ENCODE data around the gene SCAMP4. TPM values are rescaled to one million over a fixed set of nuclear protein-coding genes. Genes with fewer than 3 reads are reported as not detected.

Gene SCAMP4
- total and polyA plus RNA-seq, 2 of the 13 experiments (the other 11 are each of a cell fraction or from before 2014, with no cell fraction given): 10.7 to 13.7 TPM

GRCh38 chr19:1970003-1970805 lies 65.0 kb downstream of the SCAMP4 start:
- no peak overlapping the region for H2AFZ ChIP-seq (ENCODE audit: low read length)
- intact Hi-C loops (cut with micrococcal nuclease; ENCODE audit: unreplicated experiment): no loop called here
- peaks cover 5% of the 10 kb centered on the region for H3K79me2 ChIP-seq (ENCODE audit: insufficient read depth, low read length)
- H3K4me1 ChIP-seq (ENCODE audit: insufficient read depth, low read length): no peaks in the 10 kb centered on the region
- no peaks in the 10 kb centered on the region for H3K27me3 ChIP-seq (ENCODE audit: control insufficient read depth in 1 of 2, insufficient read depth in 2 of 2, low read length in 2 of 2)
- H3K9ac ChIP-seq (ENCODE audit: insufficient read depth, low read depth, low read length): no peak overlapping the region
- DNase-seq (ENCODE audit: low spot score) (no peak), FAIRE-seq (no peak), ATAC-seq (no peak)
- in situ Hi-C loops (cut with HindIII; ENCODE audit: extremely low pct_ligation_motif_present, low pct_unique_long_range_greater_than_20kb): no loop called here
- WGBS (ENCODE audit: low lambda C conversion rate): 96% methylated on average over 14 of the region's 38 CpGs
- no peak overlapping the region for H3K27ac ChIP-seq (ENCODE audit: extremely low read length, insufficient read depth, low read length)
- no TSS peak for BruUV-seq (replicated peaks)
- H3K4me3 ChIP-seq (replicated peaks in 1 of 3; ENCODE audit: insufficient read depth in 1 of 3, low read depth in 2 of 3, low read length in 3 of 3): no peak overlapping the region
- peaks cover 9 to 26% of the 10 kb centered on the region in 2 experiments for H3K36me3 ChIP-seq (replicated peaks in 1 of 2; ENCODE audit: control insufficient read depth in 1 of 2, insufficient read depth in 2 of 2, low read length in 2 of 2)
- POLR2A ChIA-PET: interaction anchor here (0.6 kb wide), 1 partner anchor 49 kb away, joined by 5 read pairs; no protein-coding TSS in a partner anchor
- peaks cover 8% of the 10 kb centered on the region; the same call in 1 of the 2 replicates for H4K20me1 ChIP-seq (ENCODE audit: insufficient read depth, low read length)
- H3K9me3 ChIP-seq (ENCODE audit: low read length): no peaks in the 10 kb centered on the region
- CTCF ChIA-PET (ENCODE audit: low intra/inter-chr PET ratio, low total read pairs): no interaction called here
- H3K4me2 ChIP-seq (ENCODE audit: low read depth, low read length): no peak overlapping the region
- no peak for TF ChIP-seq CBX5 (CRISPR knock-in tag; IDR thresholded peaks at IDR 0.05; ENCODE audit: borderline replicate concordance)
- TF ChIP-seq TSC22D2 (CRISPR knock-in tag; IDR thresholded peaks at IDR 0.05; ENCODE audit: borderline replicate concordance): no peak
- TF ChIP-seq SP2 (CRISPR knock-in tag; IDR thresholded peaks at IDR 0.05): no peak
- no peak for TF ChIP-seq RFX1 (IDR thresholded peaks at IDR 0.05)
- TF ChIP-seq ZBTB14 (CRISPR knock-in tag; IDR thresholded peaks at IDR 0.05): no peak
- TF ChIP-seq PLRG1 (conservative IDR thresholded peaks at IDR 0.05): no peak
- no peak for TF ChIP-seq ZNF326 (CRISPR knock-in tag; IDR thresholded peaks at IDR 0.05; ENCODE audit: borderline replicate concordance)
- no peak for TF ChIP-seq ISL2 (CRISPR knock-in tag; IDR thresholded peaks at IDR 0.05)
- no peak for TF ChIP-seq MNT (IDR thresholded peaks at IDR 0.05)
- no peak for TF ChIP-seq ZBTB7A (CRISPR knock-in tag; IDR thresholded peaks at IDR 0.05)
- no peak for TF ChIP-seq PRDM10 (CRISPR knock-in tag; IDR thresholded peaks at IDR 0.05; ENCODE audit: low read depth)
- no peak for TF ChIP-seq ZNF44 (CRISPR knock-in tag; IDR thresholded peaks at IDR 0.05)
- TF ChIP-seq HIVEP1 (CRISPR knock-in tag; IDR thresholded peaks at IDR 0.05): no peak
- no peak for TF ChIP-seq ZNF775 (CRISPR knock-in tag; IDR thresholded peaks at IDR 0.05; ENCODE audit: borderline replicate concordance)
- TF ChIP-seq THRA (CRISPR knock-in tag; IDR thresholded peaks at IDR 0.05; ENCODE audit: borderline replicate concordance): no peak
- no peak for TF ChIP-seq ZBTB38 (CRISPR knock-in tag; IDR thresholded peaks at IDR 0.05)
- TF ChIP-seq RFXAP (CRISPR knock-in tag; IDR thresholded peaks at IDR 0.05; ENCODE audit: borderline replicate concordance): no peak
- TF ChIP-seq RXRA (CRISPR knock-in tag; IDR thresholded peaks at IDR 0.05): no peak

Data from HepG2 (cell line).